Ovary (tissue), 10 donors: ENCODE results near the gene TMEM272. TPM values are rescaled to one million over a fixed set of nuclear protein-coding genes. Genes with fewer than 3 reads are reported as not detected.

Source experiments
- DNase-seq, 5 donors: peaks; one replicate each; pipeline ENCODE4 v3.0.0-alpha.2; 2019 to 2020
- H3K27ac ChIP-seq, 2 donors: fragments of 200-600 bp; one replicate each; pipeline versions ENCODE4 v1.5.1 to v1.8.0; 2019 to 2022
- H3K27me3 ChIP-seq: fragments of 200-600 bp; one replicate; pipeline ENCODE4 v1.8.0; 2022
- H3K36me3 ChIP-seq: fragments of 200-600 bp; sonication (generic); one replicate; pipeline ENCODE4 v1.5.1; 2019
- H3K4me1 ChIP-seq: one replicate; pipeline ENCODE4 v1.8.1; 2013; ENCODE audit warnings: mild to moderate bottlenecking, moderate library complexity; ENCODE audit not compliant: insufficient read depth
- H3K4me3 ChIP-seq: fragments of 200-600 bp; sonication (generic); one replicate; pipeline ENCODE4 v1.5.1; 2017
- H3K9me3 ChIP-seq, 2 donors: fragments of 200-600 bp in 1 of 2; sonication (generic) in 1 of 2; one replicate each; pipeline versions ENCODE4 v1.5.1 to v1.8.1; 2013 to 2019; ENCODE audit warnings: mild to moderate bottlenecking in 1 of 2, moderate library complexity in 1 of 2
- EP300 ChIP-seq: sonication (generic); formaldehyde crosslinking; IDR thresholded peaks from one replicate; pipeline ENCODE4 v1.6.1; 2017; ENCODE audit warnings: antibody characterized with exemption
- POLR2A ChIP-seq: fragments of 450-650 bp; IDR thresholded peaks from one replicate; pipeline ENCODE4 v1.6.1; 2017; ENCODE audit warnings: antibody characterized with exemption, mild to moderate bottlenecking, moderate library complexity
- WGBS, 3 donors: extraction: QIAGEN DNeasy Blood & Tissue Kit in 1 of 3; methylation state at CpG; one replicate each; pipeline versions ENCODE4 v1.1.5 to v1.1.7; 2013 to 2017; 5-methylcytosine and 5-hydroxymethylcytosine counted together
- intact Hi-C, 4 donors: fragments of 100-400 bp; cut with DNase I; formaldehyde crosslinking; loops; one replicate each; pipeline versions ENCODE4 v1.11.0 to v1.15.1; 2022 to 2023
- long read RNA-seq, 3 donors: library from polyadenylated mRNA in 2 of 3; unstranded in 2 of 3; transcript quantifications; one replicate each; pipeline ENCODE4 v2.0.0 and lab custom pipeline, GENCODE V29; 2021 to 2026
- polyA plus RNA-seq, 2 donors: library from polyadenylated mRNA; stranded (reverse); fragments of 200-250 nt in 1 of 2; fragments of 350-450 nt in 1 of 2; fragmentation: Illumina TruSeq in 1 of 2; extraction: RNeasy Lipid Tissue Mini Kit (QIAGEN cat#74804) in 1 of 2; gene quantifications; one replicate each; pipeline ENCODE4 v1.2.3, GENCODE V29; 2013 to 2014
- total RNA-seq, 7 donors: library from RNA; depleted of rRNA in 2 of 7; stranded (reverse); fragments of >200 nt in 2 of 7; fragmentation: NEBNext Ultra II Directional in 3 of 7; extraction: Animal tissue kit (Norgen Biotek cat#: 25700) in 3 of 7; gene quantifications; one replicate each; pipeline versions ENCODE4 v1.1.0 to v1.2.4, GENCODE V29; 2016 to 2023
- TF ChIP-seq, protein P1 (sequence below), 3 donors: fragments of 450-650 bp in 2 of 3; fragments of 200-600 bp in 1 of 3; IDR thresholded peaks; one replicate each; pipeline versions ENCODE4 v1.5.1 to v1.8.0; 2016 to 2022; ENCODE audit warnings: antibody characterized with exemption in 3 of 3, mild to moderate bottlenecking in 1 of 3
- donor health status: DM: no; HTN: no; CAD: no; lungs with moderate emphysema.
- donor health status: DM: no; HTN: no; CAD: no.
- donor health status: Bipolar disorder and iron deficiency.
- donor health status: DM: yes; HTN: yes; CAD: no.
- donor health status: DM: no; HTN: no; CAD: no.
- donor health status: DM: yes; HTN: yes; CAD: no.

TMEM272 gene, protein sequence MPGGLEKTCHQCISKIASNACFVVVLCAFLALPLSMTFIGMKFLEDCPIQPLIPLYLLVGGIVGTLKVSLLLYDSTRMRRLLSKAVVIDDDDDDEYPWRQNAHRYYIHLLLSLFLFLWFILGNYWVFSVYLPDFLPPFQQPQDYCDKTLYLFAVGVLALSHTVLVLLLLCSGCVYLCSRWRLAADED
- total RNA-seq (under 1 TPM in 6 of 7 donors, not detected in 1; 0.05 to 0.28 (median 0.12) TPM), polyA plus RNA-seq (under 1 TPM in 1 of 2 donors, not detected in 1; 0.07 TPM)
- long read RNA-seq, donor 1: 0 reads
- long read RNA-seq, donor 2: 0 reads
- long read RNA-seq, donor 3: 0 reads

DNA sequence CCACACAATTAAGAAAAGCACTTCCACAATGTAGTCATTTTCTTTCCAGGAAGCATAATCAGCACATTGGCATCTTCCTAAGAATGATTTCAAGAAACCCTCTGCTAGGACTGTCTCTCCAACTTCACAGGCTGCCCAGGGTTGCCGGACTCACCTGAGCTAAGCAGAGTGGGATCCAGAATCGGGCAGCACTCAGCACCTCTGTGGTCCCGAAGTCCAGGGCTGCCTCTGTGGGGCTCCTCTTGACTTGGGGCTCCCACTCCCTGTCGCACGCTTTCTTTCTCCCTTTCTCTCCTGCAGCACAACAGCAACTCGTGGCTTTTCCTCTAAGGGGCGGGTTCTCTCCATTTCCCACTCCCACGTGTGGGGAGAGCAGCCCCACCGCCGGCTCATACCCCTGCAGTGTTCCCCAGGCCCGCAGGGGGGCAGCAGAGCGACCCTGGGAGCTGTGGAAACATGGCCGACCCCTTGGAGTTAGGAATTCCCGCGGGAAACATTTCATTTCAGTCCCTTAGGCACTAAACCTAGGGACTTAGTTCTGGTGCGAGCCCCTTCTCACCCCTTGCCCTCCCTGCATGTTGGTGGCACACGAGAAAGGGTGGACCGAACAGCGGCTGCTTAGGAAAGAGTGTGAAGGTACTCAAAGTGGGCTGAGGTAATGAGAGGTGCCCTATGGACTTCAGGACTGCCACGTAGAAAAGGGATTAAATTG, at the start of gene TMEM272:
TMEM272 (minus strand) TSS at position 316 of the 712 bp plus-strand sequence. CDS start 6,647 bp downstream, outside the sequence.
- Histone ChIP-seq H3K4me1 (peaks cover 2% of the 10 kb centered on the region), H3K4me3 (peak within 1 kb of the TSS; percentile 19), H3K27ac (no peak within 1 kb of the TSS), H3K36me3 (no peaks in the 10 kb centered on the region), H3K9me3 (no peaks in the 10 kb centered on the region), H3K27me3 (no peaks in the 10 kb centered on the region)
- intact Hi-C loops: no loop called here
- peak; percentile 33 to 78 (median 56) for DNase-seq
- WGBS, 3 donors: 24 to 30% (median 28%) methylated on average over 20 of the region's 20 CpGs
- TF ChIP-seq, protein P1, sequence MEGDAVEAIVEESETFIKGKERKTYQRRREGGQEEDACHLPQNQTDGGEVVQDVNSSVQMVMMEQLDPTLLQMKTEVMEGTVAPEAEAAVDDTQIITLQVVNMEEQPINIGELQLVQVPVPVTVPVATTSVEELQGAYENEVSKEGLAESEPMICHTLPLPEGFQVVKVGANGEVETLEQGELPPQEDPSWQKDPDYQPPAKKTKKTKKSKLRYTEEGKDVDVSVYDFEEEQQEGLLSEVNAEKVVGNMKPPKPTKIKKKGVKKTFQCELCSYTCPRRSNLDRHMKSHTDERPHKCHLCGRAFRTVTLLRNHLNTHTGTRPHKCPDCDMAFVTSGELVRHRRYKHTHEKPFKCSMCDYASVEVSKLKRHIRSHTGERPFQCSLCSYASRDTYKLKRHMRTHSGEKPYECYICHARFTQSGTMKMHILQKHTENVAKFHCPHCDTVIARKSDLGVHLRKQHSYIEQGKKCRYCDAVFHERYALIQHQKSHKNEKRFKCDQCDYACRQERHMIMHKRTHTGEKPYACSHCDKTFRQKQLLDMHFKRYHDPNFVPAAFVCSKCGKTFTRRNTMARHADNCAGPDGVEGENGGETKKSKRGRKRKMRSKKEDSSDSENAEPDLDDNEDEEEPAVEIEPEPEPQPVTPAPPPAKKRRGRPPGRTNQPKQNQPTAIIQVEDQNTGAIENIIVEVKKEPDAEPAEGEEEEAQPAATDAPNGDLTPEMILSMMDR (IDR thresholded peaks at IDR 0.05): peak; percentile 47 to 68 (median 48)
- no peak for TF ChIP-seq POLR2A
- no peak for TF ChIP-seq EP300

- WGBS, 3 donors: 95 to 96% (median 95%) methylated on average over 4 of the region's 4 CpGs
- intact Hi-C loops: no loop called here
Measured at GRCh38 chr13:51894239-51894638, 49.3 kb upstream of the TMEM272 start.

GRCh38 chr13:51892657-51893056, 47.7 kb upstream of the TMEM272 start:
- no peaks in the 10 kb centered on the region for H3K9me3 ChIP-seq
- no peaks in the 10 kb centered on the region for H3K4me1 ChIP-seq
- 74 to 82% (median 80%) methylated on average over 3 of the region's 3 CpGs for WGBS, 3 donors
- no peaks in the 10 kb centered on the region for H3K27me3 ChIP-seq
- no peak for DNase-seq
- H3K4me3 ChIP-seq: no peak overlapping the region
- TF ChIP-seq POLR2A (no peak), EP300 (no peak)
- TF ChIP-seq, protein P1 (IDR thresholded peaks at IDR 0.05): no peak
- intact Hi-C loops: no loop called here
- no peak overlapping the region for H3K27ac ChIP-seq
- no peaks in the 10 kb centered on the region for H3K36me3 ChIP-seq

More at GRCh38 chr13:51894239-51894638, 49.3 kb upstream of the TMEM272 start:
- Histone ChIP-seq H3K27ac (no peak overlapping the region), H3K4me1 (no peaks in the 10 kb centered on the region), H3K4me3 (no peak overlapping the region), H3K27me3 (no peaks in the 10 kb centered on the region), H3K36me3 (no peaks in the 10 kb centered on the region), H3K9me3 (no peaks in the 10 kb centered on the region)
- no peak for TF ChIP-seq EP300
- TF ChIP-seq, protein P1 (IDR thresholded peaks at IDR 0.05): no peak
- no peak for TF ChIP-seq POLR2A
- DNase-seq: no peak

GRCh38 chr13:51887468-51887867, 42.5 kb upstream of the TMEM272 start:
- H3K4me1 ChIP-seq: no peaks in the 10 kb centered on the region
- H3K4me3 ChIP-seq: no peak overlapping the region
- DNase-seq: no peak
- no peak overlapping the region for H3K27ac ChIP-seq
- WGBS, 3 donors: 62 to 66% (median 63%) methylated on average over 2 of the region's 2 CpGs
- TF ChIP-seq POLR2A: no peak
- TF ChIP-seq, protein P1 (IDR thresholded peaks at IDR 0.05): no peak
- TF ChIP-seq EP300: no peak
- H3K27me3 ChIP-seq: no peaks in the 10 kb centered on the region
- H3K36me3 ChIP-seq: no peaks in the 10 kb centered on the region
- H3K9me3 ChIP-seq: peaks cover 0 to 3% of the 10 kb centered on the region in 2 donors
- intact Hi-C loops: no loop called here
